Activated naive CD8-positive, alpha-beta T cell treated with anti-CD3 and anti-CD28 coated beads for 36 hours (primary cell): Measurements from ENCODE around the gene CCDC110. TPM values are rescaled to one million over a fixed set of nuclear protein-coding genes. Genes with fewer than 3 reads are reported as not detected.
A peak's percentile ranks its signal among the peaks of the same experiment; 100 is the strongest.

Experiments used
- DNase-seq: peaks from one replicate; pipeline ENCODE4 v3.0.0; 2021
- H3K27ac Mint-ChIP-seq: one replicate; pipeline ENCODE4 v1.8.0; 2022; ENCODE audit warnings: mild to moderate bottlenecking, moderate library complexity, mixed read lengths
- H3K27me3 Mint-ChIP-seq: one replicate; pipeline ENCODE4 v1.8.0; 2022; ENCODE audit warnings: mild to moderate bottlenecking, mixed read lengths
- H3K36me3 Mint-ChIP-seq: one replicate; pipeline ENCODE4 v1.8.0; 2021; ENCODE audit warnings: mild to moderate bottlenecking, mixed read lengths
- H3K4me1 Mint-ChIP-seq: one replicate; pipeline ENCODE4 v1.8.0; 2021; ENCODE audit warnings: mixed read lengths
- H3K4me3 Mint-ChIP-seq: one replicate; pipeline ENCODE4 v1.8.0; 2022; ENCODE audit warnings: mild to moderate bottlenecking, moderate library complexity, mixed read lengths
- H3K9me3 Mint-ChIP-seq: one replicate; pipeline ENCODE4 v1.8.0; 2022; ENCODE audit warnings: mixed read lengths
- total RNA-seq, 2 experiments: library from RNA; stranded (reverse); gene quantifications; one replicate each; pipeline ENCODE4 v1.2.3, GENCODE V29; 2021

Gene CCDC110
- total RNA-seq, 2 experiments from 2014 or later = 0.18 to 0.19 TPM

DNA sequence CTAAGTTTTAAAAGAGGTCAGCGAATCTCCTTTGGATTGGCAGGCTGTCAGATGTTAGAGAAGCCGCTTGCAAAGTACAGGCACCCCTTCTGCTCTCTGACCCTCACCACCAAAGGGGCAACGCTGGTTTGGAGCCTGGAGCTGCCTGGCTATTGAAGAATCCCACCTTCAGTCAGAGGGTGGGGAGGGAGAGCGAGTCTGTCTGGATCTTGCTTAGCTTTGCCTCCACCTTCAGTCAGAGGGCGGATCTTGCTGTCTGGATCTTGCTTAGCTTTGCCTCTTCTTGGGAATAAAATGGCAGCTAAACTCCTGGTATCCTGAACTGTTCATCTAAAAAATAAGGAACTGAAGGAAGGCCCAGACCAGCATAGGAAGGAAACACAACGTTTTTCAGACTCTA, 7.3 kb downstream of the CCDC110 start:
- H3K4me3 Mint-ChIP-seq = no peak overlapping the region
- no peaks in the 10 kb centered on the region for H3K9me3 Mint-ChIP-seq
- peaks cover 5% of the 10 kb centered on the region for H3K36me3 Mint-ChIP-seq
- no peak for DNase-seq
- H3K27ac Mint-ChIP-seq = no peak overlapping the region
- peaks cover 9% of the 10 kb centered on the region for H3K27me3 Mint-ChIP-seq
- H3K4me1 Mint-ChIP-seq = no peaks in the 10 kb centered on the region

DNA sequence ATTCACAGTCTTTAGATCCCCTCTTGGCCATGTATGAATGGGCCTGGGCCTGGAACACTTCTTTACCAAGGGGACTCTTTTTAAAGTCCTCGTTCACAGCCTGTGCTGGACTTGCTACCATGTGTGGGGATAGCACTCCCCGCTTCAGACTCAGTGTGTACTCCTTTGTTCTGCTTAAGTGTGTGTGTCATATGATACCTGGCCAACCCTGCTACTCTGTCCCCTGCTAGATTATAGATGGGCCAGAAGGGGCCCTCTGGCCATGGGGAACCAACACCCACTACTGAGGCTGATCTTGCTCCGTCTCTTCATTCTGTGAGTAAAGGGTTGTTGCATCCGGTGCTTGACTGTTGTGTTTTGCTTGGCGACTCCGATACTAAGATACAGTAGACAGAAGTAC, 8.0 kb downstream of the CCDC110 start:
- Mint-ChIP-seq H3K27me3 (peaks cover 6% of the 10 kb centered on the region), H3K27ac (no peak overlapping the region), H3K36me3 (peaks cover 5% of the 10 kb centered on the region), H3K4me3 (no peak overlapping the region), H3K9me3 (no peaks in the 10 kb centered on the region), H3K4me1 (no peaks in the 10 kb centered on the region)
- DNase-seq = no peak

DNA sequence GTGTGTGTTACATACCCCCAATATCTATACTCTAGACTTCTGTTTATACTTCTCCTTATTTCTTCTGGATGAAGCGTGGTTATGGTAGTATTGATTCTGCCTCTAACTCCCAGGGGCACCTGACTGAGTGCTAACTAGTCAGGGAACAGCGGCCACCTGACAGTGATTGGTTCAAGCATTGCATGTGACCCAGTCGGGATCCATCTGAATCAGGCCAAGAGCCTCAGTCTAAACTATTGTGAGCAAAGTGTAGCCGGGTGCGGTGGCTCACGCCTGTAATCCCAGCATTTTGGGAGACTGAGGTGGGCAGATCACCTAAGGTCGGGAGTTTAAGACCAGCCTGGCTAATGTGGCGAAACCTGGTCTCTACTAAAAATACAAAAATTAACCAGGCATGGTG, 10.0 kb downstream of the CCDC110 start:
- H3K9me3 Mint-ChIP-seq = no peaks in the 10 kb centered on the region
- no peak for DNase-seq
- no peak overlapping the region for H3K27ac Mint-ChIP-seq
- no peaks in the 10 kb centered on the region for H3K4me1 Mint-ChIP-seq
- peaks cover 5% of the 10 kb centered on the region for H3K36me3 Mint-ChIP-seq
- H3K27me3 Mint-ChIP-seq = peaks cover 4% of the 10 kb centered on the region
- no peak overlapping the region for H3K4me3 Mint-ChIP-seq

DNA sequence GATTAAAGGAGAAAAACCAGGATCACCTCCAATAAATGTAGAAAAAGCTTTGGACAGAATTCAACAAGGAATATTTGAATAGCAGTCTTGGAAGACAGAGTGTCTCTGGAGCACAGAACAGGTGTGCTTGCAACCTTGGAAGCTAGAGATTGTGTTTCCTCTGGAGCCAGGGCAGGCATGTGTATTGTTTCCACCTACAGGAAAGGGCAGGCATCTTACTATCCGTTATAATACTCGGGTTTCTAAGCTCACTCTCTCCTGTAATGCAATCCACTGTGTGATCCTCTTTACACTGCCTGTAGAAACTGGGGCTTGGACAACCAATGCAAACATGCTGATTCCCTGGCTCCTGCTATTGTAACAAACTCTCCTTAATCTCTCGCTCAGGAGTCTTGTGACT, 14.4 kb downstream of the CCDC110 start:
- H3K27ac Mint-ChIP-seq = no peak overlapping the region
- peaks cover 5% of the 10 kb centered on the region for H3K36me3 Mint-ChIP-seq
- no peaks in the 10 kb centered on the region for H3K4me1 Mint-ChIP-seq
- H3K27me3 Mint-ChIP-seq = peaks cover 4% of the 10 kb centered on the region
- no peak overlapping the region for H3K4me3 Mint-ChIP-seq
- no peak for DNase-seq
- no peaks in the 10 kb centered on the region for H3K9me3 Mint-ChIP-seq

DNA sequence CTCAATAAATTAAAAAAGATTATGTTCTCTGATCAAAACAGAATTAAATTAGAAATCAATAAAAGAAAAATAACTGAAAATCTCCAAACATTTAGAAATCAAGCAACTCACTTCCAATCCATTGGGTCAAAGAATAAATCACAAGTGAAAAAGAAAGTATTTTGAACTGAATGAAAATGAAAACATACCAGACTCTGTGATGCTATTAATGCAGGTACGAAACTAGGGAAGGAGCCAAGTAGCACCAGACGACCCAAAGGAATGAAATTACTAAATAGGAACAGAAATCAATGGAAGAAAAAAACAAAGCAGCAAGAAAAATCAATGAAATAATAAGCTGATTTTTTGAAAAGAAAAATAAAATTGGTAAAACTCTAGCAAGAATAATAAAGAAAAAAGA, 15.4 kb downstream of the CCDC110 start:
- H3K27me3 Mint-ChIP-seq = peaks cover 4% of the 10 kb centered on the region
- no peak for DNase-seq
- no peaks in the 10 kb centered on the region for H3K9me3 Mint-ChIP-seq
- H3K4me1 Mint-ChIP-seq = no peaks in the 10 kb centered on the region
- H3K27ac Mint-ChIP-seq = no peak overlapping the region
- no peak overlapping the region for H3K4me3 Mint-ChIP-seq
- peaks cover 5% of the 10 kb centered on the region for H3K36me3 Mint-ChIP-seq

DNA sequence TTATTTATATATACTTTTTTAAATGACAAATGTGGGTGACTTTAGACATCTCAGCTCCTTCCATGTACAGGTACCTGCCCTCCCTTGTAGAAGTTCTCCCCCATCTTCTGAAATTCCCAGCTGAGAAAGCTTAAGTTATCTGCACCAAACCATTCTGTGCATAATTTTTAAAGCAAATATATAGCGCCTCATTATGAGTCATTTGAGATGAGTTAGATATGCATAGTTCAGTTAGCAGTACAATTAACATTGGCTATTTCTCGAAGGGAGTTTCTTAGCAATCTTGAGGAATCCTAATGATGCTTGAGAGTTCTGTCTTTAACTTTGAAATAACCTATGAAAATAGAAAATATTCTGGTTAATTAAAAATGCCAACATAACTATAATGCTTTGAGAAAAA, 26.3 kb downstream of the CCDC110 start:
- H3K27me3 Mint-ChIP-seq = peaks cover 4% of the 10 kb centered on the region
- no peak for DNase-seq
- no peak overlapping the region for H3K27ac Mint-ChIP-seq
- no peaks in the 10 kb centered on the region for H3K4me1 Mint-ChIP-seq
- H3K4me3 Mint-ChIP-seq = no peak overlapping the region
- H3K9me3 Mint-ChIP-seq = no peaks in the 10 kb centered on the region
- no peaks in the 10 kb centered on the region for H3K36me3 Mint-ChIP-seq

DNA sequence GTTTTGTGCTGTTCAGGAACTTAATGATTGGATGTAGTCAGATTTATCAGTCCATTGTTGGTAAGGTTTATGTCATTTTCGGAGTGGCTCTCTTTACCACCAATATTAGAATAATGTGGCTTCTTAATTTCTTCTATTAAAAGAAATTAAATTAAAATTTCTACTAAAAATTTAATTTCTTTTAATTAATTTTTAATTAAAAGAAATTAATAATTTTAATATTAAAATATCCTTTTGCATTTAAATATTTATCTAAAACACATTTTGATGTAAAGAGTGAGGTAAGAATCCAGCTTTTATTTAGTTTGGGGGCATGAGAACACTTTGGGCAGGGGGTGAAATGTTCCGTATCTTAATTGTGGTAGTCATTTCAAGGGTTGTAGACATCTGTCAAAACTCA, 30.1 kb downstream of the CCDC110 start:
- H3K4me1 Mint-ChIP-seq = no peaks in the 10 kb centered on the region
- DNase-seq = no peak
- no peak overlapping the region for H3K27ac Mint-ChIP-seq
- peaks cover 3% of the 10 kb centered on the region for H3K27me3 Mint-ChIP-seq
- H3K36me3 Mint-ChIP-seq = no peaks in the 10 kb centered on the region
- H3K9me3 Mint-ChIP-seq = no peaks in the 10 kb centered on the region
- H3K4me3 Mint-ChIP-seq = no peak overlapping the region

DNA sequence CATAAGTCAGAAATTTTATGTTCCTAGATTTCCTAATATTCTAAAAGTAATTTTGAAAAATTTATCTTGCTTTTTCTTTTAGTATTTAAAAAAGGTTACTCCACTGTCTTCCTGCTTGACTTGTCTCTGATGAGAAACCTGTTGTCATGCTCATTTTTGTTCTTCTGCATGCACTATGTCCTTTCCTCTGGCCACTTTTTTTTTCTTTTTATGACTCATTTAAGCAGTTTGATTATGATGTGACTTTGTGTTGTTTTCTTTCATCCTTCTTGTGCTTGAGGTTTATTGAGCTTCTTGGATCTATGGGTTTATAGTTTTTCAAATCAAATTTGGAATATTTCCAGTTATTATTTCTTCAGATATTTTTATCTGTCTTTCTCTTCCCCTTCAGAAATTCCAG, 33.7 kb downstream of the CCDC110 start:
- no peaks in the 10 kb centered on the region for H3K4me1 Mint-ChIP-seq
- no peak overlapping the region for H3K27ac Mint-ChIP-seq
- DNase-seq = no peak
- H3K36me3 Mint-ChIP-seq = no peaks in the 10 kb centered on the region
- no peaks in the 10 kb centered on the region for H3K9me3 Mint-ChIP-seq
- H3K27me3 Mint-ChIP-seq = peaks cover 3% of the 10 kb centered on the region
- no peak overlapping the region for H3K4me3 Mint-ChIP-seq

DNA sequence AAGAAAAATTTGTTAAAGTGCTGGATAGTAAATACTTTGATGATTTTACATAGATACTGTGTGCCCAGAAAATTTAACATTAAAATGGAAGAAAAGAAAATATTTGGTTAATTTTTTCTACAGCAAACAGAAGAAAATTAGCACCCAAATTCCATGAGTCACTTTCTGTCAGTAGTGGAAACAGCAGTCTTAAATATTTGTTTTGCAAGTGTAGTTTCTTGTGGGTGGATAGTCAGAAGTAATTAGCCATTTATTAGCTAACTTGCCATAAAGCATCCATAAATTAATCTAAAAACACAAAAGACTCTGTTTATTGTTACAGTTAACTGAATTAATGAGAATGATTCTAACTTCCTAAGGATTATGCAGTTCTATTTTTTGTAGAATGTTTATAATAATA, 36.1 kb downstream of the CCDC110 start:
- Mint-ChIP-seq H3K36me3 (no peaks in the 10 kb centered on the region), H3K4me3 (no peak overlapping the region), H3K27ac (no peak overlapping the region), H3K9me3 (no peaks in the 10 kb centered on the region), H3K27me3 (peaks cover 6% of the 10 kb centered on the region), H3K4me1 (no peaks in the 10 kb centered on the region)
- DNase-seq = no peak

DNA sequence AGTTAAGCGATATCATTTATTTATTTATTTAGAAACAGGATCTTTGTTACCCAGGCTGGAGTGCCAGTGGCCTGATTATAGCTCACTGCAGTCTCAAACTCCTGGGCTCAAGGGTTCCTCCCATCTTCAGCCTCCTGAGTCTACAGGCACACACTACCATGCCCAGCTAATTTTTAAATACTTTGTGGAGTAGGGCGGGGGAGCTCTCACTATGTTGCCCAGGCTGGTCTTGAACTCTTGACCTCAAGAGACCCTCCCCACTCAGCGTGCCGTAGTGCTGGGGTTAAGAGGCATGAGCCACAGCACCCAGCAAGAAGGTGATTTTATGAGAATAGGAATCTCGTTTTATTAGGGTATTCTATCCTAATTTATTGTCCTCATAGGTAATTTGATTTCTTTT, 41.9 kb downstream of the CCDC110 start:
- H3K4me3 Mint-ChIP-seq = no peak overlapping the region
- H3K36me3 Mint-ChIP-seq = peaks cover 3% of the 10 kb centered on the region
- no peaks in the 10 kb centered on the region for H3K9me3 Mint-ChIP-seq
- H3K27ac Mint-ChIP-seq = no peak overlapping the region
- H3K4me1 Mint-ChIP-seq = peaks cover 6% of the 10 kb centered on the region
- no peak for DNase-seq
- peaks cover 10% of the 10 kb centered on the region for H3K27me3 Mint-ChIP-seq

DNA sequence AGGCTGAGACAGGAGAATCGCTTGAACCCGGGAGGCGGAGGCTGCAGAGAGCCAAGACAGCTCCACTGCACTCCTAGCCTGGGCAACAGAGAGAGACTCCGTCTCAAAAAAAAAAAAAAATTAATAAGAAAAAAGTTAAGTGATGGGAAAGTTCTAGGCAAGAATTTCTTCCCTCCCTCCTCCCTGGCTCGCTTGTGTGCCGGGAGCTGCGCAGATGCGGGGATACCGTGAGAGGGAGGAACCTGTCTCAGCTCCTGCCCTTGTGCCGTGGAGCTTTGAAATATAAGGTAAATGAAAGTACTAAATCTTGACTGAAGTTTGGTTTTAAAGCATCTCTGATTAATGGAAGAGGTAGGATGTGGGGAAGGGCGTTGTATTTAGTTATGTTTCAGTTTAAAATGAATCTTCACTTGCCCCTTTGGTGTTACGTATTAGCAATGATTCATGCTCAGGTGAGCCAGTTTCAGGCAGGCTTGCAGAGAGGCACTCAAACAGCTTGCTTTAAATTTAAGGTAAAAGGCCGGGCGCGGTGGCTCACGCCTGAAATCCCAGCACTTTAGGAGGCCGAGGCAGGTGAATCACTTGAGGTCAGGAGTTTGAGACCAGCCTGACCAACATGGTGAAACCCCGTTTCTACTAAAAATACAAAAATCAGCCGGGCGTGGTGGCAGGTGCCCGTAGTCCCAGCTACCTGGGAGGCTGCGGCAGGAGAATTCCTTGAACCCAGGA, 44.4 kb downstream of the CCDC110 start:
- H3K27ac Mint-ChIP-seq = no peak overlapping the region

DNA sequence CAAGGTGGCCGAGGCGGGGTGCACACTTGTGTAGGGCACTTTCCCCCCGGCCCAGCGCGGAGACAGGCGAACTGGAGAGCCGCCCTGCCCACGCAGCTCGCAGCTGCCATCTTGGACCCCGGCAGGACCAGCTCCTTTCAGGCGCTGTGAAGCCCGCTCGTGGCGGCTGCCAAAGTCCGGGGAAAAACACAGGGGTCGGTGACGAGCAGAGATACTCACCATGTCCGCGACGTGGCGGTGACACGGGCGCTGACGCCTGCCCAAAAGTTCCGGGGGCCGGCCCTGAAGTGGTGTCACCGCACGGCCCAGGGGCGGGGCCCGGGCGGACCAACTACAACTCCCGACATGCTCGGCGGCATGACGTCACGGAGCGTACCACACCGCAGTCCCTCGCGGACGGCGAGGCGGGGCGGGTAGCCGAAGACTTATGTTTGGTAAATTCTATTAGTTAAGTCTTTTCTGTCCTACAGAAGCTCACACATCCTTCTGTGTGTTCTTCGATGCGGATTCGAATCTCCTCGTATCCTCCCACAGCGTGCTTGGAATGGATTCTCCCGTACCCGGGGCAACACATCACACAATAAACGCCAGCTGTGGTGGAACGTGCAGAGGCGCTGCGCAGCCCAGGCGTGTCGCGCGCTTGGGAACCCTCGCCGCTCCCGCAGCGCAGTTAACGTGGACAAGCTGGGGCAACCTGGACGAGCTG, 45.7 kb downstream of the CCDC110 start, which contains the start of gene UFSP2:
Gene UFSP2, minus strand, starts transcription at position 318 of the 706 bp plus-strand sequence. Its CDS starts 96 bp downstream, at position 222.
- no peaks in the 10 kb centered on the region for H3K9me3 Mint-ChIP-seq
- peak within 1 kb of the TSS; percentile 87 for H3K4me3 Mint-ChIP-seq
- H3K4me1 Mint-ChIP-seq = peaks cover 25% of the 10 kb centered on the region
- peaks cover 4% of the 10 kb centered on the region for H3K27me3 Mint-ChIP-seq
- peaks cover 12% of the 10 kb centered on the region for H3K36me3 Mint-ChIP-seq
- H3K27ac Mint-ChIP-seq = peak within 1 kb of the TSS; percentile 98
- DNase-seq = peak; percentile 86

More for the DNA sequence above, 44.4 kb downstream of the CCDC110 start:
- H3K4me3 Mint-ChIP-seq = no peak overlapping the region
- H3K27me3 Mint-ChIP-seq = peaks cover 10% of the 10 kb centered on the region
- peaks cover 3% of the 10 kb centered on the region for H3K36me3 Mint-ChIP-seq
- H3K9me3 Mint-ChIP-seq = no peaks in the 10 kb centered on the region
- H3K4me1 Mint-ChIP-seq = peaks cover 19% of the 10 kb centered on the region
- DNase-seq = no peak

DNA sequence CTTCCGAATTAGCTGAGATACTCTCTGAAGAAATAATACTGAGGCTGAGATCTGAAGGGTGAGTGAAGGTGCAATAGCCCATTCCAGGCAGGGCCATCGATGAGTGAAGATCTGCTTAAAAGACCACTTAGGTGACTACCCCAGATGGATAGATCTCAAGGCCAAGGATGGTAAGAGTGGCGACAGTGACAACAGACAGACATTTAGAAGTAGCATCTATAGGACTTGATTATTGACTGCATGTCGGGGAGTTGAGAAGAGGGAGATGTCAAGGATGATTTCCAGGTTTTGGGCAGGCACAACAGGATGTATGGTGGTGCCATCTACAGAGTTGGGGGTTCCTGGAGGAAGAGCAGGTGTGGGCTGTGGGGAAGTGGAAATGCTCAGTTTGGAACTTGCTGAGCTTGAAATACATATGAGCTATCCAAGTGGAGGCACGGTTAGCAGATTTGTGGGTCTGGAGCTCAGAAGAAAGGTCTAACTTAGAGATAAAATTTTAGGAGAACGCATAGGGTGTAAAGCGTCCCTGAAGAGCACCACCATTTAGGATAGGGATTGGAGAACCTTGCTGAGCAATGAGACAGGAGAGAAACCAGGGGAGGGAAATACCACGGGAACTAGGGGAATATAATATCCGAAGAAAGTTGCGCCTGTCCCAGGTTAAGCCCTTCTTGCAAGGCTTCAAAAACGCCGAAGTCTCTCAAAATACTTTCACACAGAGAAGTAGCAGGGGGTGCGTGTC, 46.5 kb downstream of the CCDC110 start:
- Mint-ChIP-seq H3K27ac (peak overlapping the region; percentile 98), H3K9me3 (no peaks in the 10 kb centered on the region), H3K36me3 (peaks cover 12% of the 10 kb centered on the region), H3K4me3 (peak overlapping the region; percentile 87), H3K4me1 (peaks cover 25% of the 10 kb centered on the region), H3K27me3 (peaks cover 4% of the 10 kb centered on the region)
- DNase-seq = no peak

DNA sequence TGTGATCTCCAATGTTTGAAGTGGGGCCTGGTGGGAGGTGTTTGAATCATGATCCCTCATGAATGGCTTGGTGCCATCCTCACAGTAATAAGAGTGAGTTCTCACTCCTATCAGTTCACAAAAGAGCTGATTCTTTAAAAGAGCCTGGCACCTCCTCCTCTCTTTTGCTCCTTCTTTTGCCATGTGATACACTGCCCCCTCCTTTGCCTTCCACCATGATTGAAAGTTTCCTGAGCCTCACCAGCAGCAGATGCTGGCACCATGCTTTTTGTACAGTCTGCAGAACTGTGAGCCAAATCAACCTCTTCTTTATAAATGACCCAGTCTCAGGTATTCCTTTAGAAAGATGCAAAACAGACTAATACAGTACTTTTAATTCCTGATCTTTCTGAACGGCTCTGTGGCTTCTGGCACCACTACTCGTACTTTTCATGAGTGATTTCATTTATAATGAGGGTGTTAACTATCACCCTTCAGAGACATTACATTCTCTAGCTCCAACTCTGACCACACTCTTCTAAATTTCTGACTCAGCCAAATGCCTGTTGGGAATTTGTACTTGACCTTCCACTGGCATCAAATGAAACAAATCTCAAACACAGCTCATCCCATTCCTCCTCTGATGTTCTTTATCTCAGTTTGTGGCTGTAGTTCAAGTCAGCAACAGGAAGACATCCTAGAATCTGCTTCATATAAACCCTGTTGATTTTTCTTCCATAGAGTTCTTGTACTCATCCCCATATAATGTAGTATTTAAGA, 50.0 kb downstream of the CCDC110 start:
- Mint-ChIP-seq H3K27me3 (no peaks in the 10 kb centered on the region), H3K4me1 (peaks cover 25% of the 10 kb centered on the region), H3K4me3 (no peak overlapping the region), H3K9me3 (no peaks in the 10 kb centered on the region), H3K36me3 (peaks cover 21% of the 10 kb centered on the region), H3K27ac (no peak overlapping the region)
- DNase-seq = no peak

DNA sequence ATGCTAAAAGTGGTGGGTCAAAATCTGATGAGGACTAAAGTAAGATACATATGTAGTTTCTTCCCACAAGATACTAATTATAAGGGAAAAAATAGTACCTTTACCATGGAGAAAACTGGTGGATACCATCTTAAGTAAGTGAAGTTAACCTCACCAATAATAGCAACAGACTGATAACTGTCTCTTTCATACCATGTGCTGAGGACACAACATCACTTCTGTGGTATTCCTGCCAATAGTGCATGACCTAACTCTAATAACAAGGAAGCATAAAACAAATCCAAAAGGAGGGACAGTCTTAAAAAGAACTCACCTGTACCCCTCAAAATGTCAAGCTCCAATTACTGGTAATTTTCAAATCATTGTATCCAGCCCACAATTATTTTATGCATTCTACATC, 54.6 kb downstream of the CCDC110 start:
- no peak for DNase-seq
- Mint-ChIP-seq H3K27me3 (no peaks in the 10 kb centered on the region), H3K36me3 (peaks cover 21% of the 10 kb centered on the region), H3K27ac (no peak overlapping the region), H3K4me3 (no peak overlapping the region), H3K9me3 (no peaks in the 10 kb centered on the region), H3K4me1 (peaks cover 7% of the 10 kb centered on the region)
